NCI-H1694 treated with DMSO at 0.1 percent for 48 hours (cell line): ENCODE measurements around the gene KCNQ2.

Experiments used
- DNase-seq: peaks from one replicate; lab custom pipeline; 2025; lab: John Stamatoyannopoulos, UW

The KCNQ2 gene

DNA sequence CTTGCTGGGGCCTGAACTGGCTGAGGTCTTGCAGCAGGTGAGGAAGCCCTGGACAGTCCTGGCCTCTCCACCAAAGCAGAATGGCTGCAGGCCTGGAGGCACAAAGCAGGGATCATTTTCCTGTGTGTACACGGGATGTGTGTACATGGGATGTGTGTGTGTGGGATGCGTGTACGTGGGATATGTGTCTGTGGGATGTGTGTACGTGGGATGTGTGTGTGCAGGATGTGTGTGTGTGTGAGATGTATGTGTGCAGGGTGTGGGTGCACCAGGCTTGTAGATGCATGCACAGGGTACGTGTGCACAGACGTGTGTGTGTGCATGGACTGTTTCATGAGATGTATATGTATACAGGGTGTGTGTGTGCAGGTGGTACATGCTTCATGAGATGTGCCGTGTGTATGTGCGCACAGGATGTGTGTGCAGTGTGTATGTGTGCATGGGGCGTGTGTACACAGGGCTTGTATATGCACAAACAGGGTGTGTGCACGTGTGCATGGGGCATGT lies 103.4 kb downstream of the KCNQ2 start:
- no peak for DNase-seq

DNA sequence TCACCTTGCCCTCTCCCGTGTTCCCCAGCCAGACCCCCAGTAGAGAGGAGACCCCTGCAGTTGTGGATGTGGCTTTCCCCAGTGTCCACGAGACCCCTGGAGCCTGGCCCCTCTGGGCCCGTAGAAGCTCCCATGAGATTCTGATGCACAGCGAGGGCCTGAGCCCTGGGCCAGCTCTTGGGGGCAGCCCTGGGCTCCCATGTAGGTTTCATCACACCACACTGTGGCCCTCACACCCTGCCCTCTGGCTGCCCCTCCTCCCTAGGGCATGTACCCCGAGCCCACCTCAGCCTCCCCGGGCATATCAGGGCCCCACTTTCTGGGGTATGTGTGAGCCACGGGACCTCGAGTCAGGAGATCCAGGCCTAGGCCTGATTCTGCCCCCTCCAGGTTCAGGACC lies 104.3 kb downstream of the KCNQ2 start:
- DNase-seq, result no peak

GRCh38 chr20:63367446-63368055 lies 104.9 kb downstream of the KCNQ2 start:
- no peak for DNase-seq

GRCh38 chr20:63366390-63367365 lies 105.8 kb downstream of the KCNQ2 start:
- DNase-seq, result no peak

DNA sequence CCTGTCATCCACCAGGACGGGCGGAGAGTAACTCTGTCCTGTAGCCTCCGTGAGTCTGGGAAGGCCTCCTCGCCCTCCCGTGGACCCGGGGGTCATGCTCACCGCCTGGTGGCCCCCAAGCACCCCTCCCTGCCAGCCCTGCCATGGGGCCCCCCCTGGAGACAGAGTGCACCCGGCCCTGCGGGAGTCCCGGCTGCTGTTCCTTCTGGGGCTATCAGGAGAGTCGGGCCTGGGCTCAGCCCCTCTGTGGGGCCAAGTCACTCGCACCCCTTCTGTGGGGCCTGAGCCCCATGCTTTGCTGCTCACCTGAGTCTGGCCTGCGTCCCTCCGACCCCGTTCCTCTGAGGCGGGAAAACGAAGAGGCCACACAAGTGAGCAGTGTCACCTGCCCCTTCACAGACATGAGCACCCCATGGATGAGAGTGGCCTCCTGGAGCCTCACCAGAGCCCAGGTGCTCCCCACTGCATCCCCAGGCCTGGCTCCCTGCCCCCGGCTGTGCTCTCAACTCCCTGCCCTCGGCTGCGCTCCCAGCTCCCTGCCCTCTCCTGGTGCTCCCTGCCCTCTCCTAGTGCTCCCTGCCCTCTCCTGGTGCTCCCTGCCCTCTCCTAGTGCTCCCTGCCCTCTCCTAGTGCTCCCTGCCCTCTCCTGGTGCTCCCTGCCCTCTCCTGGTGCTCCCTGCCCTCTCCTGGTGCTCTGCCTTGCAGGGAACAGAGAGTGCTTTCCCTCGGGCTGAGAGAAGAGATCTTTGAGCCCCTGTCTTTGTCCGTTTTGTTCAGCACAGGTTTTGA lies 106.7 kb downstream of the KCNQ2 start:
- DNase-seq, result no peak

DNA sequence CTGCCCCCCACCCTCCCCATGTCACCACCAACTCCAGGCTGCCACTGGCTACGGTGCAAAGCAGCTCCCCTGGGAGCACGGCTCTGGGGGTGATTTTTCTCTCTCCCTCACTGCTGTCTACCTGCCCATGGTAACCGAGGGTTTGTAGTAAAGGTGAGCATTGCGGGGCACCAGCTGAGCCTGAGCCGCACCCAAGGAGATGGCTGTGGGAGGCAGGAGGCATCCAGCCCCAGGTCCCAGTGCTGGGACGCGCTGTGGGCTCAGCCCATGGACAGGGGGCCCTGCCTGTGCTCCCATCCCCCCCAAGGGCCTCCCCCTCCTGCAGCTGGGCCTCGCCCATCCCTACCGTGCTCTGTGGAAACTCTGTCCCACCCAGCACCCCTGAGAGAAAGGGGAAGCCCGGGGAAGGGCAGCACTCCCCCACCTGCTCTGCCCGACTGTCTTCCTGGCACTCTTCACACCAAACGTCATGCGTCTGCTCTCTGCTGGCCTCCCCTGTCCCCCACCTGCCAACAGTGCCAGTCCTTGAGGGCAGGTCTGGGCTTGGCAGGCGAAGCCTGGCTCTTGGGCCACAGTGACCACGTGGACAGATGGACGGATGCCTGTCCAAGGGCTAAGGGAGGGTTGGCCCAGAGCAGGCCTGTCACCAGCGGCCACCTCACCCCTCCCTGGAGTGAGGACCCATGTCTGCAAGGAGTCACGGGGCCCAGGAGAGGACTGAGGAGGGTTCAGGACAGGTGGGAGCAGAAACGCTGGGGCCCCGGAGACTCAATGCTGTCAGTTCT lies 107.5 kb downstream of the KCNQ2 start:
- DNase-seq, result no peak

DNA sequence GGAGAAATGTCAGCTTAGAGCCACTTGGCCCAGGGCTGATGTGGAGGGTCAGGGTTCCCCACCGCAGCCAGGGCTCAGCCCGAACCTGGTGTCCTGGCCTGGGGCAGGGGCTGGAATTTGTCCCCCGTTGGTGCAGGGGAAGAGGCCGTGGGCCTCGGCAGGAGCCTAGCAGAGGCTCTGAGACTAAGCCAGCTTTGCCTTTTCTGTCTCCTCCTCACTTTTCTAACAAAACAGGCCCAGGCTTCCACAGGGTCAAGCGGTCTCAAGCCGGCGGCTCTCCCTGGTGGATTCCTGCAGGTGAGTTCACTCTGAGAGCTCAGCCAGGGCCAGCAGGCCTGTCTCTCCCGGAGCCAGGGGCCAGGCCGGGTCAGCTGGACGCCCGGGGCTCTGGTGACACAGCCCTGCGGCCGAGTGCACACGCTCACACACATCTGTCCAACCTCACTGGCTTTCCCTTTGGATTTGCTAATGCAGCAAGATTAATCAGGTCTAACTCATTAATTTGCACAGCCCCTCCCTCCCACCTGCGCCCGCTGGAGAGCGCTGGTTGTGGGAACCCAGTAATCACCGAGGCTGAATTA lies 108.4 kb downstream of the KCNQ2 start:
- DNase-seq, result peak; percentile 29

GRCh38 chr20:63363013-63363957 lies 109.2 kb downstream of the KCNQ2 start:
- DNase-seq, result no peak

DNA sequence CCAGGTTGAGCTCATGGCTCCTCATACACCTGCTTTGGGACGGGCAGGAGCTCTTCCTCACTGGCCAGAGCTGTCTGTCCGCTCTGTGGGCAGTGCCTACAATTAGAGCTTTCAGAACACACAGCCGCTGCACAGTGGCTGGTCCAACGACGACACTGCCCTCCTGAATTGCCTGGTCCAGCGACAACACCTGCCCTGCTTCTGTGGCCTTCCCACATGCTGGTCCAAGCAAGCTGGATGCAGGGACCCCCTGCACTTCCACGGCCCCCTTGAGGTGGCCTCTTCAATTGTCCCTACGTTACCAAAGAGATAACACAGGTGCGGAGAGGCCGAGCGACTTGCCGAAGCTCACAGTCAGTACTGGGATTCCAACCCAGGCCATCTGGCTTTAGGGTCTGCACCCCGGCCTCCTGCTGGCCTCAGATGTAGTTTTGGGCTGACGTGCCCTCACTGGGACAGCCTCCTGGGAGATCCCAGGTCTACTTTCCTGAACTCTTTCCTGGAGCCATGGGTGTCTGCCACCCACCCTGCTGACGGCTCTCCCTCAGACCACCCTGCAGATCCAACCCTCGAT lies 109.9 kb downstream of the KCNQ2 start:
- DNase-seq, result no peak

GRCh38 chr20:63361519-63362435 lies 110.7 kb downstream of the KCNQ2 start:
- no peak for DNase-seq

- DNase-seq, result no peak
Measured at GRCh38 chr20:63360850-63361518, 111.5 kb downstream of the KCNQ2 start, which contains the start of gene CHRNA4. TSS of gene CHRNA4 (minus strand) at chr20:63361349. CDS start at chr20:63361165, 184 bp downstream.

DNA sequence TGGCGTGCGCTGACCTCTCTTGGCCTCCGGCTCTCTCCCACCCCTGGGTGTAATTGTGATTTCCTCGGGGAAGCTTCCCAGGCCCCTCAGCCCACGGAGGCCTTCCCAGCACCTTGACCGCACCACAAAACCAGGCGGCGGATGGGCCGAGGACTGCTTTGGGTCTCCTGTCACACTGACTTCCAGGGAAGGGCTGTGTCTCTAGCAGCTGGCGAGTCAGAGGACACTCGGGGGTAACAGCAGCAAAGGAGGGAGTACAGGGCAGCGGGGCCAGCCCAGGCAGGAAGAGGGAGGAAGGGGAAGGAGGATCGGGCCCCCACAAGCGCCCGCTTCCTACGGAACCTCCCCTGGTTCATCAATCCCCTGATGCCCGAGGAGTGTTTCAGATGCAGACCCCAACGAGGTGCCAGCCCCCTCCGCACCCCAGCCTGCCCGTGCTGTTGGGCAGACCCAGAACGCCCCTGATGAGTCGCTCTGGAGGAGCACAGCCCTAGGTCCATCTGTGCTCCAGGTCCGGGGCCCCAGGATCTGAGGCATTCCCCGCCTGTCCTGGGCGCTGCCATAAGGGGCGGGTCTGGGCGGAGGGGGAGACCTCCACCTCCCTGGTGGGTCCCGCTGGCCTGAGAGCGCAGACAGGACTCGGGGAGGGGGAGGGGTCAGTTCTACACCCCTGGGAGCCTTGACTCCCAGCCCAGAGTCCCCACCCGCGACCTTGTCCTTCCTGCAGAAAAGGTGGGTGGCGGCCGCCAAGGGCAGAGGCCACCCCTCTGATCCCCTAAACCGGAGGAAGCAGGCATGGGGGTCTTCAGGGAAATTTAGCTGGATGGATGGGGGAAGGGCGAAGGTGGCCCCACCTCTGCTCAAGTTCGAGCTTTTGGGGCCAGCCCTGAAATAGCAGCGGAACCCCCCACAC lies 112.3 kb downstream of the KCNQ2 start:
- DNase-seq, result no peak

- no peak for DNase-seq
Measured at GRCh38 chr20:63359164-63359934, 113.1 kb downstream of the KCNQ2 start.

GRCh38 chr20:63357921-63358905 lies 114.2 kb downstream of the KCNQ2 start:
- DNase-seq, result no peak
